LNCaP clone FGC (cell line): ENCODE results near the gene TSHR.

Experiments
- DNase-seq: peaks from one replicate; pipeline ENCODE4 v3.0.0-alpha.2; 2011; ENCODE audit warnings: low read depth
- H3K4me3 ChIP-seq: 2 replicates; pipeline ENCODE4 v1.5.1; 2011; ENCODE audit warnings: mild to moderate bottlenecking, low read depth, low read length, control low read depth
- TF ChIP-seq, protein P1 (sequence below): IDR thresholded peaks from 2 replicates; pipeline ENCODE4 v1.5.1; 2012; ENCODE audit warnings: mild to moderate bottlenecking; ENCODE audit not compliant: control insufficient read depth, insufficient read depth; ENCODE audit errors: extremely low read depth

Gene TSHR

GRCh38 chr14:80981673-80982072 lies 26.3 kb downstream of the TSHR start:
- no peak overlapping the region for H3K4me3 ChIP-seq
- DNase-seq, result no peak
- TF ChIP-seq, protein P1, sequence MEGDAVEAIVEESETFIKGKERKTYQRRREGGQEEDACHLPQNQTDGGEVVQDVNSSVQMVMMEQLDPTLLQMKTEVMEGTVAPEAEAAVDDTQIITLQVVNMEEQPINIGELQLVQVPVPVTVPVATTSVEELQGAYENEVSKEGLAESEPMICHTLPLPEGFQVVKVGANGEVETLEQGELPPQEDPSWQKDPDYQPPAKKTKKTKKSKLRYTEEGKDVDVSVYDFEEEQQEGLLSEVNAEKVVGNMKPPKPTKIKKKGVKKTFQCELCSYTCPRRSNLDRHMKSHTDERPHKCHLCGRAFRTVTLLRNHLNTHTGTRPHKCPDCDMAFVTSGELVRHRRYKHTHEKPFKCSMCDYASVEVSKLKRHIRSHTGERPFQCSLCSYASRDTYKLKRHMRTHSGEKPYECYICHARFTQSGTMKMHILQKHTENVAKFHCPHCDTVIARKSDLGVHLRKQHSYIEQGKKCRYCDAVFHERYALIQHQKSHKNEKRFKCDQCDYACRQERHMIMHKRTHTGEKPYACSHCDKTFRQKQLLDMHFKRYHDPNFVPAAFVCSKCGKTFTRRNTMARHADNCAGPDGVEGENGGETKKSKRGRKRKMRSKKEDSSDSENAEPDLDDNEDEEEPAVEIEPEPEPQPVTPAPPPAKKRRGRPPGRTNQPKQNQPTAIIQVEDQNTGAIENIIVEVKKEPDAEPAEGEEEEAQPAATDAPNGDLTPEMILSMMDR, result no peak

DNA sequence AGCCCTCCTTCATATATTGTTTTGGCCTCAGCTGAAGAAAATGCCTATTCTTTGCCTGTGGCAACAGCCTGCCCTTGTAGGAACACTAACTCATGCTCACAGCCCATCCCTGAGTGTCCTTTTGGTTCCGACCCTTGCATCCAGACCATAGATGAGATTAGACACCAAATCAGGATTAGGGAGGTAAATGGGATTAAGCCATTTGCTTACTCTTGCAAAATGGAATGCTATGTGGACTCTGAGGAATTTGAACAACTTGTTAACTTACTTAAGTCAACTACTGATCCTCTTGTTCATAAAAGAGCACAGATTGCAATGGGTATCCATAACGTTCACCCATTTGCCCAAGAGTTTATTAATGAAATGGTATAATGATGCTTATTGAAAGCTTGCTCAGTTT lies 27.3 kb downstream of the TSHR start:
- DNase-seq, result no peak
- no peak overlapping the region for H3K4me3 ChIP-seq
- TF ChIP-seq, protein P1, result no peak

DNA sequence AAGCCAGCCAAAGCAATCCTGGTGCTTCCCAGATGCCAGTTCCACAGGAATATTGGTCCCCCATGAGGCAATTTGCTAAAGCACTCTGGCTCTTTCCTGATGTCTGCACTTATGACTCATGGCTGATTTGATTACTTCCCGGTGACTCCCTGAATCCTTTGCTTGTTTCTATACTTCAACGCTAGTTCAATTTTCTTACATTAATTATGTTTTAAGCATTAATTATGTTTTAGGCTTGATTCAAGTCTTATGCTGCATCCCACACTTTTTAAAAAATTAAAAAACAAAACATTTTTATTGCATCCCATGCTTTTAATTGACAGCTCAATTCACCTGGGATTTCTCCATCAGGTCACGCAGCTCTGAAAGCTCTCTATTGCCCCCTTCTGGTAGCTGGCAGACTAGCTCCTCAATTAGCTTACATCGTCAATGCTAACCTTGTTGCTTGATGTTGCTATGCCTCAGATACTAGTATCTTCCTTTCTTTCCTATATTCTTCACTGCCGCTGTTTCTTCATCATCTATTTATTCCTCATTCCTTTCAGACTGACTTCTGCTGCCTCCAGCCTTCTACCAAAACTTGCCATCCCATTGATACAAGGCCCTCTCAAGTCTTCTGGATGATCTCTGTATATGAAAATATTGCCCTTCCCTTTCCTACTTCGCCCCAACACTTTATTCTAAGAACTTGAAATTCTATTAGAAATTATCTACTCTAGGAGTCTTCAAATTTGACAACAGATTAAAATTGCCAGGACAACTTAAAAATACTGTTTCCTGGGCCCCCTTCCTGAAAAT lies 32.0 kb downstream of the TSHR start:
- peak; percentile 31 for DNase-seq
- TF ChIP-seq, protein P1, result peak; percentile 95
- H3K4me3 ChIP-seq, result no peak overlapping the region

DNA sequence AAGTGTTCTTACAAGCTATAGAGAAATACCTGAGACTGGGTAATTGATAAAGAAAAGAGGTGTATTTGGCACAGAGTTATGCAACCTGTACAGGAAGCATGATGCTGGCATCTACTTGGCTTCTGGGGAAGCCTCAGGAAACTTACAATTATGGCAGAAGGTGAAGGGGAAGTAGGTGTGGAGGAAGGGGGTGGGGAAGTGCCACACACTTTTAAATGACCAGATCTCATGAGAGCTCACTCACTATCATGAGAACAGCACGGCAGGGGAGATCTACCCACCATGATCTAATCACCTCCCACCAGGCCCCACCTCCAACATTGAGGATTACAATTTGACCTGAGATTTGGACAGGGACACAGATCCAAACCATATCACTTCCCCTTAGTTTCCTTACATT lies 32.8 kb downstream of the TSHR start:
- H3K4me3 ChIP-seq, result no peak overlapping the region
- no peak for DNase-seq
- TF ChIP-seq, protein P1, result no peak

DNA sequence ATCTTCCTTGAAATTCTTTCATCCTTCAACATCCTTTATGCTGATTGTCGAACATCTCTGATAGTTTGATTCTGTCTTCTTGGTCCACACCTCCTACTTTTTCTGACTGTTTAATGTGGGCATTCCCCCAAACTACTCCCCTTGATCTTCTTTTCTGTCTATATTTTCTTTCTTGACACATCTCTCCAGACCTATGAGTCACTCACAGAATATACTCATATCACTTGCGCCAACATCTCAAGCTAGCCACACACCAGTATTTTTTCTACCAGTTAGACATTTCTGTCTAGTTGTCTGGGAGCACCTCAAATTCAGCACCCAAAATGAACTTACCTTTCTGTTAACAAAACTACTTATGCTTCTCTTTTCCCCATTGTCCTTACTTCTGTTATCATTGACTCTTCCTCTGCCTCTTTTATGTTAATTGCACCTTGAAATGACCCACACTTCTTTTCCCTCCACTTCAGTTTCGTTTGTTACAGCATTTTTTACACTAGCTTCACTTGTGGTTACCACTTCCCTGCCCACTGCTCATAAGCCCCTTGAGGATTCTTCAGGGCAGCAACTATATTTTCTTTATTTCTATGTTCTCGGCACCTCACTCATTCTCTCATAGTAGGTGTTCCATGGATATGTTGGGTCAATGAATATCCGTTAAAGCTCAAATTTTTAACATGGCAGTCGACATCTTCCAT lies 33.5 kb downstream of the TSHR start:
- no peak overlapping the region for H3K4me3 ChIP-seq
- no peak for DNase-seq
- TF ChIP-seq, protein P1, result no peak

DNA sequence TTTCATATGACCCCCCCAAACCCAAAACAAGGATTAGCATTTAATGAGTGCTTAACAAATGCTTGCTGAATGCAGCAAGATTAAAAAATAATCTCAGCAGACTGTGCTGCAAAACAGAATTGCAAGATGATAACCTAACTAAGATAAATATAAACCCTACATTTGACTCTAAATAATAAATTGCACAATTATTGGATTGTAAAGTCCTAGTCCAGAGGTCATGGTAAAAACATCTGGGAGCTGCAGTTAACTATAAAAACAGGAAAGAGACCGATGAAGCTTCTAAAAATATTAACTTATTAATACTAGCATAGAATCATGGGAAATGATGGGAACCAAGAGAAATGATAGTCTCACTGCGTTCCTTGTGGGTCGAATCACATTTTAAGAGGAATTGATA lies 37.2 kb downstream of the TSHR start:
- TF ChIP-seq, protein P1, result no peak

More for the DNA sequence above, 37.2 kb downstream of the TSHR start:
- no peak for DNase-seq
- H3K4me3 ChIP-seq, result no peak overlapping the region
